ENCODE results near the gene EEF1AKMT3.

The EEF1AKMT3 gene

DNA sequence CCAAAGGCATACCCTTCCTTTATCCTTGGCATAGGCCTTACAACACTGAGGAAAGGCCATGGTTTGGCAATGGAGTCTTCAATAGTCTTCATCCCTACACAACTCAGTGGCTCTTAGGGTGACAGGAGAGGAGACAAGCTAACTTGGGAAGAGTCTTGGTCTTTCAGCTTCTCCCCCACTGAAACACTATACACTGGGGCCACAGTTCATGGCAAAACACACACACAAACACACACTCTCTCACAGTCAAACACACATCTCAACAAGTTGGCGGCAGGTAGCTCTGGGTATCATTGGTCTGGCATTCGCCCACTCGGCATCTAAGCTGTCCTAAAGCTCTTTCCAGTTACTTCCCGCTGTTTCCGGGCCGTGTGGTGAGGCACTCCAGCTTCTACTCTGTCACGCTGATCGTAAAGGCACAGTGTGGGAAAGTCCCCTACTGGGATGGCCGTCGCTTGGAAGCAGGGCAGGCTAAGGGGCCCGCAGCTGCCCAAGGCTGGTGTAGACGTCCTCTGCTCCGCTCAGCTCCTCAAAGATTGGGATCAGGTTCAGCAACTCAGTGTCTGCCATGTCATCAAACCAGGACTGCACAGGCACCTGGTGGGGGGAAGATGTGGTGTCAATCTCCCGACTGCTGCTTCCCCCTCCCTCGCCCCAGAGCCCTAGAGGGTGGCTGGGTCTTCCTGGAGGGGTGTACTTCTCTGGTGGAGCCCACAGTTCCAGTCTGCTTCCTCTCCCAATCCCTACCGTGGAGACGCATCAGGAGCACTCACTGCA, 50.9 kb downstream of the EEF1AKMT3 start:
- TF ChIP-seq, protein P1, sequence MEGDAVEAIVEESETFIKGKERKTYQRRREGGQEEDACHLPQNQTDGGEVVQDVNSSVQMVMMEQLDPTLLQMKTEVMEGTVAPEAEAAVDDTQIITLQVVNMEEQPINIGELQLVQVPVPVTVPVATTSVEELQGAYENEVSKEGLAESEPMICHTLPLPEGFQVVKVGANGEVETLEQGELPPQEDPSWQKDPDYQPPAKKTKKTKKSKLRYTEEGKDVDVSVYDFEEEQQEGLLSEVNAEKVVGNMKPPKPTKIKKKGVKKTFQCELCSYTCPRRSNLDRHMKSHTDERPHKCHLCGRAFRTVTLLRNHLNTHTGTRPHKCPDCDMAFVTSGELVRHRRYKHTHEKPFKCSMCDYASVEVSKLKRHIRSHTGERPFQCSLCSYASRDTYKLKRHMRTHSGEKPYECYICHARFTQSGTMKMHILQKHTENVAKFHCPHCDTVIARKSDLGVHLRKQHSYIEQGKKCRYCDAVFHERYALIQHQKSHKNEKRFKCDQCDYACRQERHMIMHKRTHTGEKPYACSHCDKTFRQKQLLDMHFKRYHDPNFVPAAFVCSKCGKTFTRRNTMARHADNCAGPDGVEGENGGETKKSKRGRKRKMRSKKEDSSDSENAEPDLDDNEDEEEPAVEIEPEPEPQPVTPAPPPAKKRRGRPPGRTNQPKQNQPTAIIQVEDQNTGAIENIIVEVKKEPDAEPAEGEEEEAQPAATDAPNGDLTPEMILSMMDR (IDR thresholded peaks at IDR 0.05; ENCODE audit: insufficient read depth, missing control alignments): no peak
- FAIRE-seq (no peak), DNase-seq (ENCODE audit: insufficient read length, low spot score) (no peak)

DNA sequence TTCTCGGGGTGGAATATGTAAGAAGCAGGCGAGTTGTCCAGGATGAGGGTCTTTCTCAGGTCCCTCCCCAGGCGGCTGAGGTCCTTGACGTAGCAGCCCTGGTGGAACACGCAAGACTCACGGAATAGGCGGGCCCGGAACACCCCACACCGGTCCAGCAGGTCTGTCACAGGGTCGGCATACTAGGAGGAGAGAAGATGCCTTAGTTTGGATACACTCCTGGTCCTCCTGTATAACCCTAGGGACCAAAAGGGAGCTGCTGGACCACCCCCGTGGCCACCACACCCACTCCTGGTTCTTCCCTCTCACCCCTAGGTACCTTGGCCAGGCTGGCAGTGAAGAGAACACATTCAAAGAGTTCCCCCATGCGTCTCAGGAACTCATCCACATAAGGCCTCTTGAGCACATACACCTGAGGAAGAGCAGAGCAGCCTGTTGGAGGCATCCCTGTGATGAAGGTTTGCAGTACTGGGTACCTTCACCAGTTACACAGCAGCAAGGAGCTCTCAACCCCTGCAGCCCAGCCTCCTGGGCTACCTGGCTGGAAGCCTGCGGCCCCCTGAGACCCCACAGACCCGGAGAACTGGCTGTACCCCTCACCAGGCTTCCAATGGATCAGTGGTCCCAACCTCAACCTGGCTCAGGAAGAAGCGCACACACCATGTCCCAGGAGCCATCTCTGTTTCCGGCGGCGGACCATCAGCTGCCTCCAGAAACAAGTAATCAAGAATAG, 51.7 kb downstream of the EEF1AKMT3 start:
- FAIRE-seq (no peak), DNase-seq (ENCODE audit: insufficient read length, low spot score) (no peak)
- TF ChIP-seq, protein P1 (IDR thresholded peaks at IDR 0.05; ENCODE audit: insufficient read depth, missing control alignments): no peak

DNA sequence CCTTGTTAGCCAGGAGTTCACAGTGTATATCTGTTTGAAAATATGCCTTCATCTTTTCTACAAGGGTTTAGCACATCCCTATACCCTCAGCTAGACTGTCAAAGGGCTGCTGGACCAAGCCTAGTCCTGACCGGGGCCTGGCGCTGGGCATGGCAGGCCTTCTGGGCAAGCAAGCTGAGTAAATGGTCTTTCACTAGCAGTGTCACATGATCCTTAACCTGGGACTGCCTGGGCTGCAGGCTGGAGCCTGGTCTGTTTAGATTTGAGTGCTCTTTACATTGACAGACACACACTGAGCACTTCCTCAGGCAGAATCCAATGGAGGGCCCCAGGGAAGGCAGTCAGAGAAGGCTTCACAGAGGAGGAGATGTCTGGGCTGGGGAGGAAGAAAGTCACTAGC, 53.0 kb downstream of the EEF1AKMT3 start:
- FAIRE-seq (no peak), DNase-seq (ENCODE audit: insufficient read length, low spot score) (no peak)
- TF ChIP-seq, protein P1 (IDR thresholded peaks at IDR 0.05; ENCODE audit: insufficient read depth, missing control alignments): no peak

DNA sequence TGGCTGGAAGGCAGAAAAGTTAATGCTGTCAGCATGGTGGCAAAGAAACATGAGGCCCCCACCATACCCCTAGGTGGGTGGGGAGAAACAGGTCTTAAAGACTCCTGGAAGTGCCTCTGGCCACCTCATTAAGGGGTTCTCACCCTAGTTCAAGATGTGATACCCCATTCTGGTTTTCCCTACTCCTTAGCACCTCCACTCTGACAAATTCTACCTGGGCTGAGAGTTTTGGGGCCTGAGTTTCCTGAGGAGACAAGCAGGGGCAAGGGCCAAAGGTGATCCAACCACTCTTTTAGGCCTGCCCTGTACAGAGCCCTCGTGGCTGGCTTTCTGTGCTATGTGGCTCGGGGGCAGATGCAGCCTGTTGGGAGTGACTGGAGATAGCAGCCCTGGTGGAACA, 54.0 kb downstream of the EEF1AKMT3 start:
- FAIRE-seq (no peak), DNase-seq (ENCODE audit: insufficient read length, low spot score) (no peak)
- TF ChIP-seq, protein P1 (IDR thresholded peaks at IDR 0.05; ENCODE audit: insufficient read depth, missing control alignments): no peak

DNA sequence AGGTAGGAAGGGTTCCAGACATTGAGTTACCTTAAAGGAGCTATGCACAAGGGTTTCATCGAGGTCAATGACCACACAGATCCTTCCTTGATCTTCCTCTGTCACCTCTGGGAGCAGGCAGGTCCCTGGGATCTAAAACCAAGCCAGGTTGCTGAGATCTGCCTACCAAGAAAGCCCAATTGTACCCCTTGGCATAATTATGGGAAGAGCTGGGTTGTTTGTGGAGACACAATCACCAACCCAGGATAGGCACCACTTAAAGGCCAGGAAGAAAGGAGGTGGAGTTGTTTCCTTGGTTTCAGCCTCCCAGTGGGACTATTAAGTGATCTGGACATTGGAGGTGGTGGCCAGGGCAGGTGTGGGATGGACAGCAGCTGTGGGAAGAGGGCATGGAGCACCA, 54.6 kb downstream of the EEF1AKMT3 start:
- TF ChIP-seq, protein P1 (IDR thresholded peaks at IDR 0.05; ENCODE audit: insufficient read depth, missing control alignments): no peak
- DNase-seq (ENCODE audit: insufficient read length, low spot score) (no peak), FAIRE-seq (no peak)

DNA sequence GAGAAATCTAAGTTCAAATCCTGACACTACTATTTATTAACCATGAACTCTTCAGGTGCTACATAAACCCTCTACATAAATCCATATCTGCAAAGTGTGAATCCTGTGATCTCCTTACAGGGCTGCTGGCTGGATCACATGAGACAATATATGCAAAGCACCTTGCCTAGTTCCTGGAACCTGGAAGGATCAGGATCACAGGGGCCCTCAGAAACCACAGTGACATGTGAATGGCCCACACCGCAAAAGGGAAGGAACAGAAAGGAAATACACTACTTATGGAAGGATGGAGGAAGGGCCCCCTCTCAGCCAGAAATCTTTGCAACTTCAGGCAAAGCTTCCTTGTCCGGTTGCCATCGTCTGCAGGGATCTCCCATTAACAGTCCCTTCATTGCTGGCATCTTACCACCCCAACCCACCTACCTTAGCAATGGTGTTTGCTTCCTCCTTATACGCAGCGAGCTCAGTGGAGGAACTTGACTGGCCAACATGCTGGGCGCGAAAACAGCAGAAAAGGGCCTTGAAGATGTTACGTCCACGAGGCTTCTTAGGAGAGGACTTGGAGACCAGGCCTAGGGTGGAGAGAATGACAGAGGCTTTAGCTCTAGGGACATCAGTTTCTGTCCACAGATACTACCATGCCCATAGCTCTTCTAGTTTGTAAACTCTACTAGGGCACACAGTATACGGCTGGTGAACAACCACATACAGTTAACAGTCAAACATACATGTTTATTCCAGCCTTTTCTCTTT, 56.8 kb downstream of the EEF1AKMT3 start:
- FAIRE-seq (no peak), DNase-seq (ENCODE audit: insufficient read length, low spot score) (no peak)
- TF ChIP-seq, protein P1 (IDR thresholded peaks at IDR 0.05; ENCODE audit: insufficient read depth, missing control alignments): no peak

Measured in D721Med (cell line).